Measurements from ENCODE around the gene BPI. TPM values are rescaled to one million over a fixed set of nuclear protein-coding genes. Genes with fewer than 3 reads are reported as not detected.

Gene BPI
- total RNA-seq, 1 donor from 2014 or later = not detected

DNA sequence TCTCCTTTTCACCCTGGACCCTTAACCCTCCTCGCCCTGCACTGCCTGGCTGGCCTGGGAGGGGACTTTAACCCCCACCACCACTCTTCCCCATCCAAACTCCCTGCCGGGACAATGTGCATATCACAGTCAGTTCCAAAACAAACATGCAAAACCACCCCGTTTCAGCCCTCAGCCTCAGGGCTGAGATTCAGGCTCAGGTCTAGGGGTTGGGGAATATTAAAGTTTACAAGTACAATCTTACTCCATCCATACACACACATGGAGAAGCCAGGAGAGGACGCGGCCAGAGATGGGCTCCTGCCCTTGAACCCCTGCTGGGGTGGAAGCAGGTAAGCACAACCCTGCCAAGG lies 44.0 kb upstream of the BPI start:
- Histone ChIP-seq H3K27me3 (ENCODE audit: control insufficient read depth, insufficient read depth, low read length) (peaks cover 18% of the 10 kb centered on the region), H3K4me3 (ENCODE audit: low read depth, low read length) (no peak overlapping the region), H3K36me3 (ENCODE audit: control insufficient read depth, insufficient read depth, low read length) (no peaks in the 10 kb centered on the region)
- no peak for DNase-seq (ENCODE audit: low read depth)
- TF ChIP-seq, protein P1, sequence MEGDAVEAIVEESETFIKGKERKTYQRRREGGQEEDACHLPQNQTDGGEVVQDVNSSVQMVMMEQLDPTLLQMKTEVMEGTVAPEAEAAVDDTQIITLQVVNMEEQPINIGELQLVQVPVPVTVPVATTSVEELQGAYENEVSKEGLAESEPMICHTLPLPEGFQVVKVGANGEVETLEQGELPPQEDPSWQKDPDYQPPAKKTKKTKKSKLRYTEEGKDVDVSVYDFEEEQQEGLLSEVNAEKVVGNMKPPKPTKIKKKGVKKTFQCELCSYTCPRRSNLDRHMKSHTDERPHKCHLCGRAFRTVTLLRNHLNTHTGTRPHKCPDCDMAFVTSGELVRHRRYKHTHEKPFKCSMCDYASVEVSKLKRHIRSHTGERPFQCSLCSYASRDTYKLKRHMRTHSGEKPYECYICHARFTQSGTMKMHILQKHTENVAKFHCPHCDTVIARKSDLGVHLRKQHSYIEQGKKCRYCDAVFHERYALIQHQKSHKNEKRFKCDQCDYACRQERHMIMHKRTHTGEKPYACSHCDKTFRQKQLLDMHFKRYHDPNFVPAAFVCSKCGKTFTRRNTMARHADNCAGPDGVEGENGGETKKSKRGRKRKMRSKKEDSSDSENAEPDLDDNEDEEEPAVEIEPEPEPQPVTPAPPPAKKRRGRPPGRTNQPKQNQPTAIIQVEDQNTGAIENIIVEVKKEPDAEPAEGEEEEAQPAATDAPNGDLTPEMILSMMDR (IDR thresholded peaks at IDR 0.05; ENCODE audit: insufficient read depth, low read length, poor library complexity, severe bottlenecking) = no peak

DNA sequence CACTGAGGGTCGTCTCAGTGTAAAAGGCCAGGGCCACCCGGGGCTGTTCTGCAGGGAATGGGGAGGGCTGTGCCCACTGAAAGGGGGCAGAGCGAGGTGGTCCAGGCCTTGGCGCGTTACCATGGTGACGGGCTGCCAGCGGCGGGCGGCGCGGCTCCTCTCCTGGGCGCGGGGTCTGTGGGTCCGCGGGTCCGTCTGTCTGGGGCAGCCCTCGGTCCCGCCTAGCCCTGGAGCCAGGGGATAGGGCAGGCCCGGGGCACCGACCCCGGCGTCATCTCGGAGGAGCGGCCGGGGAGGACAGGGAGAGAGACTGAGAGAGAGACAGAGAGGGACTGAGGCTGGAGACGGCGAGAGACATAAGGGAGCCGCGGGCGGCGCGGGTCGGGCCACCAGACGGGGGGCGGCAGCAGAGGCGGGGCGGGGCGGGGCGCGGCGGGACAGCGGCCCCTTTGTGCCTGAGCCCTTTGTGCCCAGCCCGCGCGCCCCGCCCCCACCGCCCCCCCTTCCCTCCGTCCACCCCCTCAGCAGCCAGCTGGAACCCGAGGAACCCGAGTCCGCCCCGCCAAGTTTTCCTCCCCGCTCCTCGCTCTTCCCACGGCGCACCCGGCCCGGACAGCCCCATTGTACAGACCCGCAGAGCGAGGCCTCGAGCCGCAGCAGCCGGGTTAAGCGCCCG lies 43.4 kb upstream of the BPI start, which contains the start of gene KIAA1755:
KIAA1755 (minus strand) TSS at position 358 of the 676 bp plus-strand sequence; CDS start at position 123, 235 bp downstream.
- peaks cover 18% of the 10 kb centered on the region for H3K27me3 ChIP-seq (ENCODE audit: control insufficient read depth, insufficient read depth, low read length)
- H3K36me3 ChIP-seq (ENCODE audit: control insufficient read depth, insufficient read depth, low read length) = no peaks in the 10 kb centered on the region
- no peak within 1 kb of the TSS for H3K4me3 ChIP-seq (ENCODE audit: low read depth, low read length)
- TF ChIP-seq, protein P1 (IDR thresholded peaks at IDR 0.05; ENCODE audit: insufficient read depth, low read length, poor library complexity, severe bottlenecking) = no peak
- DNase-seq (ENCODE audit: low read depth) = no peak

DNA sequence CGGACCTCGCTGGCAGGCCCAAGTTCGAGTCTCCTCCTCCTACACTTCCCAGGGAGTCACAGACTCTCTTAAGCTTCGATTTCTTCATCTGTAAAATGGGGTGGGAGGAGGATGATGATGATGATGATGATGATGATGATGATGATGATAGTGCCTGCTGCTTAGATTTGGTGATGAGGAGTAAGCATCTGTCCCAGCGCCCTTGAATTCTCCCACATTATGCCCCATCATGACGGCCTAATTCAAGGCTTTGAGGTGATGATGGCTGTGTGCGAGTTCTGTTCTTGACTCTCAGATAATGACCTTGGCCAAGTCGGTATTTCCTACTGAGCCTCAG lies 42.9 kb upstream of the BPI start:
- DNase-seq (ENCODE audit: low read depth) = no peak
- Histone ChIP-seq H3K4me3 (ENCODE audit: low read depth, low read length) (no peak overlapping the region), H3K27me3 (ENCODE audit: control insufficient read depth, insufficient read depth, low read length) (peaks cover 18% of the 10 kb centered on the region), H3K36me3 (ENCODE audit: control insufficient read depth, insufficient read depth, low read length) (no peaks in the 10 kb centered on the region)
- TF ChIP-seq, protein P1 (IDR thresholded peaks at IDR 0.05; ENCODE audit: insufficient read depth, low read length, poor library complexity, severe bottlenecking) = no peak

DNA sequence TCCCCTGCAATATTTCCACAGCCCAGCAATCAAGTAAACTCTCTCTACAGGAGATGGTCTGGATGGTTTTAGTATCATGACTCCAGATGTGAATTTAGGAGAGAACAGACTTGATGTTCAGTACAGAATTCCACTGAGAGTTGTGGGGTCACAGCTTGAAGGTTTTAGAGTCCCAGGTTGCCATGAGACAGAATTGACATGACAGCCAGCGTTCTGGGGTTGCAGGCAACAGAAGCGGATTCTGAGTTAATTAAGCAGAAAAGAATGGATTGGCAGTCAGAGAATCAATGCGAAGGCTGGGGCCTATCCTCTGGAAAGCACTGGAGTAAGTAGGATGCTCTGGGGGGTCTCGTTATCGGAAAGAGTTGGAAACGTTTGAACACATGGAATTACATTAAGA lies 41.0 kb upstream of the BPI start:
- TF ChIP-seq, protein P1 (IDR thresholded peaks at IDR 0.05; ENCODE audit: insufficient read depth, low read length, poor library complexity, severe bottlenecking) = no peak
- peaks cover 18% of the 10 kb centered on the region for H3K27me3 ChIP-seq (ENCODE audit: control insufficient read depth, insufficient read depth, low read length)
- no peak overlapping the region for H3K4me3 ChIP-seq (ENCODE audit: low read depth, low read length)
- no peak for DNase-seq (ENCODE audit: low read depth)
- no peaks in the 10 kb centered on the region for H3K36me3 ChIP-seq (ENCODE audit: control insufficient read depth, insufficient read depth, low read length)

DNA sequence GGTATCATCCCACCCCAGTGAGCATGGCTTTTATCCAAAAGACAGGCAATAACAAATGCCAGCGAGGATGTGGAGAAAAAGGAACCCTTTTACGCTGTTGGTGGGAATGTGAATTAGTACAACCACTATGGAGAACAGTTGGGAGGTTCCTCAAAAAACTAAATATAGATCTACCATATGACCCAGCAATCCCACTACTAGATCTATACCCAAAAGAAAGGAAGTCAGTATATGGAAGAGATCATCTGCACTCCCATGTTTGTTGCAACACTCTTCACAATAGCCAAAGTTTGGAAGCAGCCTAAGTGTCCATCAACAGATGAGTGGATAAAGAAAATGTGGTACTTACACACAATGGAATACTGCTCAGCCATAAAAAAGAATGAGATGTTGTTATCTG lies 37.5 kb upstream of the BPI start:
- no peaks in the 10 kb centered on the region for H3K36me3 ChIP-seq (ENCODE audit: control insufficient read depth, insufficient read depth, low read length)
- TF ChIP-seq, protein P1 (IDR thresholded peaks at IDR 0.05; ENCODE audit: insufficient read depth, low read length, poor library complexity, severe bottlenecking) = no peak
- DNase-seq (ENCODE audit: low read depth) = no peak
- H3K4me3 ChIP-seq (ENCODE audit: low read depth, low read length) = no peak overlapping the region
- no peaks in the 10 kb centered on the region for H3K27me3 ChIP-seq (ENCODE audit: control insufficient read depth, insufficient read depth, low read length)

DNA sequence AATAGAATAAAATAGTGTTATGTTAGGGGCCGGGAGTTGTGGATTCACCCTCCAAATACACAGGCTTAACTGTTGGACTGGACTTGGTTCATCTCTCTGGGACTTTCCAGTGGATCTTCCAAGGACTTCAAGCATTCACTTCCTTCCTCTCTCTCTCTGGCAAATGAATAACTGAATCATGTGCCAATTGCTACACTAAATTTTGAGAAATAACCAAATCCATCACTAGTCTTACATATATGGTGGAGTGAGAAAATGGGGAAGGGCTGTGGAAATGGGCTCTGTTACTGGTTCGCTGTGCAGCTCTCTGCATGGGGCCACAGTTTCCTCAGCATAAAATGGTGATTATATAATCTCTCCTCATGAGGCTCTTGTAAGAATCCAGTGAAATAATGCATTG lies 36.7 kb upstream of the BPI start:
- DNase-seq (ENCODE audit: low read depth) = no peak
- Histone ChIP-seq H3K4me3 (ENCODE audit: low read depth, low read length) (no peak overlapping the region), H3K27me3 (ENCODE audit: control insufficient read depth, insufficient read depth, low read length) (no peaks in the 10 kb centered on the region), H3K36me3 (ENCODE audit: control insufficient read depth, insufficient read depth, low read length) (no peaks in the 10 kb centered on the region)
- TF ChIP-seq, protein P1 (IDR thresholded peaks at IDR 0.05; ENCODE audit: insufficient read depth, low read length, poor library complexity, severe bottlenecking) = no peak

Measured in kidney epithelial cell (primary cell).